WERI-Rb-1 (cell line): Measurements from ENCODE around the gene NEK6.

Experiments
- DNase-seq: peaks from one replicate; pipeline ENCODE4 v3.0.0-alpha.2; 2020
- H3K27ac ChIP-seq: fragments of 250-450 bp; sonication (Bioruptor Pico); 2 replicates; pipeline ENCODE4 v1.5.1; 2020; ENCODE audit warnings: mild to moderate bottlenecking, moderate library complexity
- H3K27me3 ChIP-seq: fragments of 250-450 bp; sonication (Bioruptor Pico); 2 replicates; pipeline ENCODE4 v1.5.1; 2021; ENCODE audit warnings: mild to moderate bottlenecking, low read depth, moderate library complexity; ENCODE audit not compliant: insufficient read depth, severe bottlenecking
- H3K36me3 ChIP-seq: fragments of 250-450 bp; sonication (Bioruptor Pico); 2 replicates; pipeline ENCODE4 v1.5.1; 2020; ENCODE audit warnings: mild to moderate bottlenecking, moderate library complexity
- H3K4me3 ChIP-seq: 2 replicates; pipeline ENCODE4 v1.5.1; 2011; ENCODE audit warnings: low read depth, mild to moderate bottlenecking, control low read depth, low read length
- H3K9me3 ChIP-seq: fragments of 250-450 bp; sonication (Bioruptor Pico); 2 replicates; pipeline ENCODE4 v1.5.1; 2021; ENCODE audit warnings: mild to moderate bottlenecking, moderate library complexity; ENCODE audit not compliant: severe bottlenecking
- TF ChIP-seq, protein P1 (sequence below): IDR thresholded peaks from 2 replicates; pipeline ENCODE4 v1.5.1; 2011; ENCODE audit warnings: low read depth, mild to moderate bottlenecking, control low read depth, inconsistent platforms, low read length

The NEK6 gene

DNA sequence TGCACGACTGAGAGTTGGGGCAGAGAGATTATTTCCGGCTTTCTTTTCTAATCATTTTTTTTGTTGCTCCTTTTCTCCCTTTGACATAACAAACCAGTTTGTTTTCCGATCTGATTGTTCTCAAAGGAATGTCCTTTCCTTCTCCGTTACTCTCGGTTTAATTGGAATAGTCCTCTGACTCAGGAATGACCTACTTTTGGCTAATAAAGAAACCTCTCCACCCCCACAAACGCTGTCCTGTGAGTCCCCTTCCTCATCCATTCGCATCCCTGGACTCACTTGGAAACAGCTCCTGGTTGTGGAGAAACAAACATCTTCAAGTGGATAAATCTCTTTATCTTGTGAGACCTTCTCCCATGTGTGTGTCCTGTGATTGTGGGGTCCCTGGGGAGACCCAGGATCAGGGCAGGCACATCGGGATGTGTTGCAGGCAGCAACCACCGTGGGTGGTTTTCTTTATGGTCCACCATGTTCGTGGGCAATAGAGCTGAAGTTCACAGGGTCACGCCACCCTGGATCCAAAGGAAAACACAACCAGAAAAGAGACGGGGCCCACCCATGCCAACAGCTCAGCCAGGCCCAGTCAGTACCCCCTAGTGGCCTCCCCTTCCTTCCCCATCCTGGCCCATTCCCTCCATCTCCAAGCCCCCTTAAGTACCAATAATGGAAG lies 45.2 kb upstream of the NEK6 start:
- H3K9me3 ChIP-seq, result no peaks in the 10 kb centered on the region
- H3K4me3 ChIP-seq, result no peak overlapping the region
- no peak overlapping the region for H3K27ac ChIP-seq
- TF ChIP-seq, protein P1, sequence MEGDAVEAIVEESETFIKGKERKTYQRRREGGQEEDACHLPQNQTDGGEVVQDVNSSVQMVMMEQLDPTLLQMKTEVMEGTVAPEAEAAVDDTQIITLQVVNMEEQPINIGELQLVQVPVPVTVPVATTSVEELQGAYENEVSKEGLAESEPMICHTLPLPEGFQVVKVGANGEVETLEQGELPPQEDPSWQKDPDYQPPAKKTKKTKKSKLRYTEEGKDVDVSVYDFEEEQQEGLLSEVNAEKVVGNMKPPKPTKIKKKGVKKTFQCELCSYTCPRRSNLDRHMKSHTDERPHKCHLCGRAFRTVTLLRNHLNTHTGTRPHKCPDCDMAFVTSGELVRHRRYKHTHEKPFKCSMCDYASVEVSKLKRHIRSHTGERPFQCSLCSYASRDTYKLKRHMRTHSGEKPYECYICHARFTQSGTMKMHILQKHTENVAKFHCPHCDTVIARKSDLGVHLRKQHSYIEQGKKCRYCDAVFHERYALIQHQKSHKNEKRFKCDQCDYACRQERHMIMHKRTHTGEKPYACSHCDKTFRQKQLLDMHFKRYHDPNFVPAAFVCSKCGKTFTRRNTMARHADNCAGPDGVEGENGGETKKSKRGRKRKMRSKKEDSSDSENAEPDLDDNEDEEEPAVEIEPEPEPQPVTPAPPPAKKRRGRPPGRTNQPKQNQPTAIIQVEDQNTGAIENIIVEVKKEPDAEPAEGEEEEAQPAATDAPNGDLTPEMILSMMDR, result no peak
- no peaks in the 10 kb centered on the region for H3K27me3 ChIP-seq
- no peak for DNase-seq
- no peaks in the 10 kb centered on the region for H3K36me3 ChIP-seq

DNA sequence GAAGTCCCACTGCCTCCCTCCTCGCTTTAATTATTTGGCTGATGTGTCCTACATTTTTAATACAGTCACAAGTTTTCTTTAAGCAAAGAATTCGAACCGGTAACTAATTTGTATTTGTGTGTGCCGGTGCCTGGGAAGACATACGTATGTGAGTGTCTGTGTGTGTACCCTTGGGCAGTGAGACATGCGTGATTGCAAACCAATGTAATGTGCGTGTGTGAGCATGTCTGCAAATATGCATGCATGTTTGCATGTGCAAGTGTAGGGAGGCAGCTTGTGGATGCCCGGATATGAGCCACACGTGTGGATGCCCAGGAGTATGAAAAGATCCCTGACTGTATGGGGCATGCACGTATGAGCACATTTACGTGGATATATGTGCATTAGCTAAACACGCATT lies 44.4 kb upstream of the NEK6 start:
- no peak for DNase-seq
- TF ChIP-seq, protein P1, result no peak
- no peaks in the 10 kb centered on the region for H3K9me3 ChIP-seq
- H3K36me3 ChIP-seq, result no peaks in the 10 kb centered on the region
- no peaks in the 10 kb centered on the region for H3K27me3 ChIP-seq
- no peak overlapping the region for H3K4me3 ChIP-seq
- no peak overlapping the region for H3K27ac ChIP-seq

DNA sequence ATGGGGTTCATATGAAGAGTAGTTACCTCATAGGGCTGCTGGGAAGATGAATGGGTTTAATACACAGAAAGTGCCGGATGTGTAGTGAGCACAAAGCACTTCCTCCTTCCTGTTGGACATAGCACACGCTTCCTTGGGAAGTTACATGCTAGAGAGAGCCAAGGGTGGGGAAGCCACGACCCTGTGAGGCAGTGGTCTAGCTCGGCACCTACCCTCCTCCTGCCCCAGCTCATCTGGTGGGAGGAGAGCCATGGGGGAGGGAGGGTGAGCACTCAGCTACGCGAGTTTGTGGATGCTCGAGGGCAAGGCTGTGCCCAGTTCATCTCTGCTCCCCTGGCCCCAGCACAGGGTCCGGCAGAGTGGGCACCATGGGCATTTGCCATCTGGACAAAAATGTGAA lies 43.6 kb upstream of the NEK6 start:
- Histone ChIP-seq H3K9me3 (no peaks in the 10 kb centered on the region), H3K27ac (no peak overlapping the region), H3K4me3 (no peak overlapping the region), H3K27me3 (no peaks in the 10 kb centered on the region), H3K36me3 (no peaks in the 10 kb centered on the region)
- DNase-seq, result no peak
- TF ChIP-seq, protein P1, result no peak

DNA sequence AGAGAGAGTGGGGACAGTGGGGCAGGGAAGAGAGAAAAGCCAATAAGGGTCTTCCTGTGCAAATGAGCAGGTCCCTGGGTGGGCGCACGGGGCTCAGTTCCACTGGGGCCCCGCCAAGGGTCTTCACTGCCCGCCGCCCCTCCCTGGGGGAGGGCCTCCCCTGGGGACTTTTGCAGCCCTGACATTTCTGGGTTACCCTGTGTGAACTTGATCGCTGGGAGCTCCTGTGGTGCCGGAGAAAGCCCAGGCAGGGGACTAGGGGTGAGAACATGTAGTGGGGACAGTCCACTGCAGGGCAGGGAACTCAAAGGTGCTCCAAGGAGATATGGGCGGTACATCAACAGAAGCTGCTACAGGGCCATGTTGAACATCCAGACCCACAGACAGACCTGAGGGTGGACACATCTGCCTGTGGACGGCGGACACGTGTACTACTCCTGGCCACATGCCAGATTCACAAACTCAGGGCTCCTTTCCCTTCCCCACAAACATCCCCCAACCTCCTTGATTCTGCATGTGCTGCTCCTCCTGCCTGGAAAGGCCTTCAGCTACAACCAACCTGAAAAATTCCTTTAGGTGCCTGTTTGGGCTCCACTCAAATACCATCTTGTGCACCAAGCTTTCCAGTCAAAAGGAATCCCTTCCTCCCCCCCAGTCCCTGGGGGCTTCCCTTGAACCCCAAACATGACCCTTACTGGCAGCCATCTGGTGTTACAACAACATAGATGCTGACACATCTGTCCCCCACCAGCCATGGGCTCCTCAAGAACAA lies 43.0 kb upstream of the NEK6 start:
- TF ChIP-seq, protein P1, result no peak
- Histone ChIP-seq H3K9me3 (no peaks in the 10 kb centered on the region), H3K36me3 (no peaks in the 10 kb centered on the region), H3K27me3 (no peaks in the 10 kb centered on the region), H3K4me3 (no peak overlapping the region), H3K27ac (no peak overlapping the region)
- DNase-seq, result no peak

DNA sequence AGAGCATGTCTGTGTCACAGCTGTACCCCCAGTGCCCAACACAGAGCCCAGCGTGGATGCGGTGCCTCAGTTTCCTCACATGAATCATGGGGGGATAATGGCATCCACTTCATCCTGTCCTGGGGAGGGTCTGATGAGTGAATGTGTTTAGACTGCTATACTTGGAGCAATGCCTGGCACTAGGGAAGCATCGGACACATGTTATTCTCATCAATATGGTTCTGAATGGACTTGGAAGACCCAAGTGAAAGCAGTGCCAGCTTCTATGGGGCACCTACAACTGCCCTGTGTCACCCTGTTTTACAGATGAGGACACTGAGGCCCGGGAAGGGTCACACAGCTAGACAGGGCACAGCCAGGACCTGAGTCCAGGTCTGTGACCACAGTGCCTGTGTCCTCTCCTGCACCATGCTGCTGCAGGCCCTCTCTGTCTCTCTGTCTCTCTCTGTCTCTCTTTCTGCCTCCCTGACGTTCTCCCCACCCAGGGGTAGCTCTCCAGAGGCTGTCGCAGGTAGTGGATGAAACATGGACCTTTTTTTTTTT lies 42.3 kb upstream of the NEK6 start:
- Histone ChIP-seq H3K27me3 (no peaks in the 10 kb centered on the region), H3K36me3 (no peaks in the 10 kb centered on the region), H3K27ac (no peak overlapping the region), H3K4me3 (no peak overlapping the region), H3K9me3 (no peaks in the 10 kb centered on the region)
- TF ChIP-seq, protein P1, result no peak
- no peak for DNase-seq
